Measurements from ENCODE around the gene LRBA. TPM values are rescaled to one million over a fixed set of nuclear protein-coding genes. Genes with fewer than 3 reads are reported as not detected.

LRBA gene
- total RNA-seq, 1 experiment from 2014 or later: 77.4 TPM

- Histone ChIP-seq H3K4me2 (no peak overlapping the region), H4K20me1 (ENCODE audit: insufficient read depth) (no peaks in the 10 kb centered on the region), H3K4me1 (replicated peaks; ENCODE audit: insufficient read depth) (no peaks in the 10 kb centered on the region), H3K27ac (no peak overlapping the region), H3K27me3 (ENCODE audit: insufficient read depth, low read depth) (no peaks in the 10 kb centered on the region), H3K9me2 (ENCODE audit: insufficient read depth) (no peaks in the 10 kb centered on the region), H3K36me3 (ENCODE audit: low read depth) (no peaks in the 10 kb centered on the region), H3K9me3 (ENCODE audit: insufficient read depth, low read depth) (no peaks in the 10 kb centered on the region), H3K79me2 (ENCODE audit: low read depth) (no peaks in the 10 kb centered on the region), H3F3A (ENCODE audit: insufficient read depth, low read depth) (no peaks in the 10 kb centered on the region), H3K4me3 (no peak overlapping the region), H2AFZ (no peak overlapping the region)
- no TSS peak for BruUV-seq (replicated peaks)
- CTCF ChIA-PET: interaction anchor here (0.6 kb wide), 1 partner anchor 707 kb away, joined by 3 read pairs; no protein-coding TSS in a partner anchor
- TF ChIP-seq CTCF (conservative IDR thresholded peaks at IDR 0.05) (no peak), EZH2 (IDR thresholded peaks at IDR 0.05; ENCODE audit: low read depth) (no peak)
- DNase-seq: no peak
- intact Hi-C loops (cut with micrococcal nuclease; ENCODE audit: unreplicated experiment): no loop called here
- POLR2A ChIA-PET (ENCODE audit: unreplicated experiment): no interaction called here
Measured at GRCh38 chr4:150306719-150307118, 708.4 kb downstream of the LRBA start.

- intact Hi-C loops (cut with micrococcal nuclease; ENCODE audit: unreplicated experiment): no loop called here
- no peak overlapping the region for H2AFZ ChIP-seq
- H3K4me3 ChIP-seq: no peak overlapping the region
Measured at GRCh38 chr4:150305995-150306394, 709.1 kb downstream of the LRBA start.

GRCh38 chr4:150302553-150302952 lies 712.5 kb downstream of the LRBA start:
- Histone ChIP-seq H3K4me2 (no peak overlapping the region), H3K4me1 (replicated peaks; ENCODE audit: insufficient read depth) (no peaks in the 10 kb centered on the region), H3K27ac (no peak overlapping the region), H3F3A (ENCODE audit: insufficient read depth, low read depth) (no peaks in the 10 kb centered on the region), H3K4me3 (no peak overlapping the region), H3K79me2 (ENCODE audit: low read depth) (no peaks in the 10 kb centered on the region), H3K9me3 (ENCODE audit: insufficient read depth, low read depth) (no peaks in the 10 kb centered on the region), H2AFZ (no peak overlapping the region), H3K9me2 (ENCODE audit: insufficient read depth) (no peaks in the 10 kb centered on the region), H3K36me3 (ENCODE audit: low read depth) (no peaks in the 10 kb centered on the region), H3K27me3 (ENCODE audit: insufficient read depth, low read depth) (no peaks in the 10 kb centered on the region), H4K20me1 (ENCODE audit: insufficient read depth) (no peaks in the 10 kb centered on the region)
- TF ChIP-seq EZH2 (IDR thresholded peaks at IDR 0.05; ENCODE audit: low read depth) (no peak), CTCF (conservative IDR thresholded peaks at IDR 0.05) (no peak)
- BruUV-seq (replicated peaks): no TSS peak
- peak; percentile 27 to 59 for DNase-seq
- ChIA-PET CTCF (no interaction called here), POLR2A (ENCODE audit: unreplicated experiment) (no interaction called here)
- intact Hi-C loops (cut with micrococcal nuclease; ENCODE audit: unreplicated experiment): no loop called here

More at GRCh38 chr4:150305995-150306394, 709.1 kb downstream of the LRBA start:
- Histone ChIP-seq H4K20me1 (ENCODE audit: insufficient read depth) (no peaks in the 10 kb centered on the region), H3K9me2 (ENCODE audit: insufficient read depth) (no peaks in the 10 kb centered on the region), H3K36me3 (ENCODE audit: low read depth) (no peaks in the 10 kb centered on the region), H3F3A (ENCODE audit: insufficient read depth, low read depth) (no peaks in the 10 kb centered on the region), H3K27ac (no peak overlapping the region), H3K79me2 (ENCODE audit: low read depth) (no peaks in the 10 kb centered on the region), H3K4me1 (replicated peaks; ENCODE audit: insufficient read depth) (no peaks in the 10 kb centered on the region), H3K27me3 (ENCODE audit: insufficient read depth, low read depth) (no peaks in the 10 kb centered on the region), H3K4me2 (no peak overlapping the region), H3K9me3 (ENCODE audit: insufficient read depth, low read depth) (no peaks in the 10 kb centered on the region)
- no TSS peak for BruUV-seq (replicated peaks)
- ChIA-PET CTCF (no interaction called here), POLR2A (ENCODE audit: unreplicated experiment) (no interaction called here)
- DNase-seq: no peak
- no peak for TF ChIP-seq CTCF (conservative IDR thresholded peaks at IDR 0.05)
- no peak for TF ChIP-seq EZH2 (IDR thresholded peaks at IDR 0.05; ENCODE audit: low read depth)

Measured in PC-9 (cell line).